Measurements from ENCODE around the gene TCF25. TPM values are rescaled to one million over a fixed set of nuclear protein-coding genes. Genes with fewer than 3 reads are reported as not detected.

The TCF25 gene
- total and polyA plus RNA-seq, 2 experiments from 2014 or later: 229 to 300 TPM

GRCh38 chr16:89945654-89946053 is 72.3 kb downstream of the TCF25 start:
- H3K27ac ChIP-seq: no peak overlapping the region
- H3K9me3 ChIP-seq (ENCODE audit: low read depth): no peaks in the 10 kb centered on the region
- no peak for DNase-seq (ENCODE audit: low read depth in 1 of 2, low spot score in 1 of 2)
- no peak overlapping the region for H3K4me3 ChIP-seq
- peaks cover 4% of the 10 kb centered on the region for H3K4me1 ChIP-seq (ENCODE audit: low read depth)
- TF ChIP-seq, protein P1, sequence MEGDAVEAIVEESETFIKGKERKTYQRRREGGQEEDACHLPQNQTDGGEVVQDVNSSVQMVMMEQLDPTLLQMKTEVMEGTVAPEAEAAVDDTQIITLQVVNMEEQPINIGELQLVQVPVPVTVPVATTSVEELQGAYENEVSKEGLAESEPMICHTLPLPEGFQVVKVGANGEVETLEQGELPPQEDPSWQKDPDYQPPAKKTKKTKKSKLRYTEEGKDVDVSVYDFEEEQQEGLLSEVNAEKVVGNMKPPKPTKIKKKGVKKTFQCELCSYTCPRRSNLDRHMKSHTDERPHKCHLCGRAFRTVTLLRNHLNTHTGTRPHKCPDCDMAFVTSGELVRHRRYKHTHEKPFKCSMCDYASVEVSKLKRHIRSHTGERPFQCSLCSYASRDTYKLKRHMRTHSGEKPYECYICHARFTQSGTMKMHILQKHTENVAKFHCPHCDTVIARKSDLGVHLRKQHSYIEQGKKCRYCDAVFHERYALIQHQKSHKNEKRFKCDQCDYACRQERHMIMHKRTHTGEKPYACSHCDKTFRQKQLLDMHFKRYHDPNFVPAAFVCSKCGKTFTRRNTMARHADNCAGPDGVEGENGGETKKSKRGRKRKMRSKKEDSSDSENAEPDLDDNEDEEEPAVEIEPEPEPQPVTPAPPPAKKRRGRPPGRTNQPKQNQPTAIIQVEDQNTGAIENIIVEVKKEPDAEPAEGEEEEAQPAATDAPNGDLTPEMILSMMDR (IDR thresholded peaks at IDR 0.05; ENCODE audit: low read depth, low read length): no peak
- peaks cover 45% of the 10 kb centered on the region for H3K27me3 ChIP-seq
- H3K36me3 ChIP-seq: no peaks in the 10 kb centered on the region

GRCh38 chr16:89946515-89946914 is 73.1 kb downstream of the TCF25 start:
- TF ChIP-seq, protein P1 (IDR thresholded peaks at IDR 0.05; ENCODE audit: low read depth, low read length): no peak
- H3K27ac ChIP-seq: no peak overlapping the region
- H3K4me1 ChIP-seq (ENCODE audit: low read depth): peaks cover 4% of the 10 kb centered on the region
- no peaks in the 10 kb centered on the region for H3K36me3 ChIP-seq
- H3K4me3 ChIP-seq: no peak overlapping the region
- H3K9me3 ChIP-seq (ENCODE audit: low read depth): no peaks in the 10 kb centered on the region
- peaks cover 45% of the 10 kb centered on the region for H3K27me3 ChIP-seq
- no peak for DNase-seq (ENCODE audit: low read depth in 1 of 2, low spot score in 1 of 2)

DNA sequence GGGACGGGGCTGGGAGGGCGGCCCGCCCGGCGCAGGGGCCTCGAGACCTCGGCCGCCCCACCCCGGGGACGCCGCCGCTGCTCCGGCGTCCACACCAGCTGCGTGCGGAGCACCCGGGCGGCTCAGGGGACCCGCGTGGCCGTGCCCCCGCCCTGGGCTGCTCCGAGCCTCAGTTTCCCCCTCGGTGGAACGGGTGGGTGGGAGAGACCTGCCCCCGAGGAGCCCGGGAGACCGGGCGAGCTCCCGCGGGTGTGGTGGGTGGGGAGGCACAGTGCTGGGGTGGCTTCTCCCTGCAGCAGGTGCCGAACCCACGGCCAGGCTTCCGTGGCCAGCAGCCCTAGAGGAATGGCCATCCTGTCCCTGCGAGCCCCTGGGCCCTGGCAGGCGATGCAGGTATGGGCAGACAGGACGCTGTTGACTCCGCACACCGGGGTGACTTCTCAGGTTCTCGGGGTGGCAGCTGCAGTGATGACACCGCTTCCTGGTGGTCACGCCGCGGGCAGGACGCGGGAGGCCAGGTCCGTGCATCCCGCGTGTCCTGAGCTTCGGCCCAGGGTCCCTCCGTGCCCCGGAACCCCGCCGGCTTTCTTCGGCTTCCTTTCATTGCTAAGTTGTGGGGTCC is 75.8 kb downstream of the TCF25 start:
- no peaks in the 10 kb centered on the region for H3K9me3 ChIP-seq (ENCODE audit: low read depth)
- no peak overlapping the region for H3K27ac ChIP-seq
- H3K4me3 ChIP-seq: peak overlapping the region; percentile 52
- TF ChIP-seq, protein P1 (IDR thresholded peaks at IDR 0.05; ENCODE audit: low read depth, low read length): no peak
- peaks cover 45% of the 10 kb centered on the region for H3K27me3 ChIP-seq
- H3K36me3 ChIP-seq: no peaks in the 10 kb centered on the region
- DNase-seq (ENCODE audit: low read depth in 1 of 2, low spot score in 1 of 2): no peak
- peaks cover 4% of the 10 kb centered on the region for H3K4me1 ChIP-seq (ENCODE audit: low read depth)

DNA sequence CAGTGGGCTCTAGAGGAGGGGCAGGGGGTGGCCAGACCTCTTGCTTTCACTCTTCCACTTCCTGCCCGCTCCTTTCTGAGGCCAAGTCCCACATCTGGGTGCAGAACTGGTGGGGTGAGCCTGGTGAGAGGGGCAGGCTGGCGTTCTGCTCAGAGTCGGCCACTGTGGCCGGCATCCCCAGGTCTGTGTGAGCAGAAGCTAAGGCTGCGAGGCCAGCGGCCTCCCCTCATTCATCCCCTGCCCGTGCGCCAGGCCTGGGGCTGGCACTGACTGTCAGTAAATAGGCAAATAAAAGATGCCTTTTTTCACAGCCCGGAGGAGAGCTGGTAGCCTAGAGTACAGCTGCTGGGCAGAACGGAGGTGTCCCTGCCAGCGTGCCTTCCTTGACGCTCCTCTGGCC is 76.4 kb downstream of the TCF25 start:
- Histone ChIP-seq H3K36me3 (no peaks in the 10 kb centered on the region), H3K27me3 (peaks cover 40% of the 10 kb centered on the region), H3K4me3 (peak overlapping the region; percentile 52), H3K27ac (no peak overlapping the region), H3K9me3 (ENCODE audit: low read depth) (no peaks in the 10 kb centered on the region), H3K4me1 (ENCODE audit: low read depth) (peaks cover 4% of the 10 kb centered on the region)
- TF ChIP-seq, protein P1 (IDR thresholded peaks at IDR 0.05; ENCODE audit: low read depth, low read length): no peak
- DNase-seq (ENCODE audit: low read depth in 1 of 2, low spot score in 1 of 2): no peak

GRCh38 chr16:89951509-89951908 is 78.1 kb downstream of the TCF25 start:
- TF ChIP-seq, protein P1 (IDR thresholded peaks at IDR 0.05; ENCODE audit: low read depth, low read length): no peak
- H3K4me1 ChIP-seq (ENCODE audit: low read depth): peaks cover 4% of the 10 kb centered on the region
- no peaks in the 10 kb centered on the region for H3K36me3 ChIP-seq
- peaks cover 23% of the 10 kb centered on the region for H3K27me3 ChIP-seq
- H3K9me3 ChIP-seq (ENCODE audit: low read depth): no peaks in the 10 kb centered on the region
- no peak for DNase-seq (ENCODE audit: low read depth in 1 of 2, low spot score in 1 of 2)
- no peak overlapping the region for H3K4me3 ChIP-seq
- H3K27ac ChIP-seq: no peak overlapping the region
